Measurements from ENCODE around the gene GDF15.

GRCh38 chr19:18388960-18389725, 3.2 kb downstream of the GDF15 start:
- TF ChIP-seq POLR2A (IDR thresholded peaks at IDR 0.05), result no peak
- TF ChIP-seq CTCF (IDR thresholded peaks at IDR 0.05), result no peak

All from lower leg skin (tissue), 3 donors.